ENCODE data around the gene TBCD. TPM values are rescaled to one million over a fixed set of nuclear protein-coding genes. Genes with fewer than 3 reads are reported as not detected.

Gene TBCD
- total and polyA plus RNA-seq, 9 of the 15 experiments (the other 6 are each of a cell fraction or from before 2014, with no cell fraction given): 8.9 to 98.5 (median 28.0) TPM

DNA sequence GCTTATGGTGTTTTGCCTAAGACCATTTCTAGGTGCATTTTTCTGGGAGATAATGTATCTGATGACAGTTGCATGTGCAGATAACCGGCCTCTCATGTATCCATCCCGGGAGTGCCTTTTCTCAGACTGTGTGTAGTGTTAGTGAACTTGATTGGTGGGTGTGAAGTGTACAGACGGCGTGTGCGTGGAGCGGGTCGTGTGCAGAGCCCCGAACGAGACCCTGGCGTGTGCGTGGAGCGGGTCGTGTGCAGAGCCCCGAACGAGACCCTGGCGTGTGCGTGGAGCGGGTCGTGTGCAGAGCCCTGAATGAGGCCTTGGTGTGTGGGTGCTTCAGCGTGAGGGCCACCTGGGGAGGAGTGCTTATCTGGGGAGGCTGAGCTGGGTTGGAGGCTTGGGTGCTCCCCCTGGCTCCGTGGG is 116.9 kb downstream of the TBCD start (continued):
- TF ChIP-seq, protein P1, sequence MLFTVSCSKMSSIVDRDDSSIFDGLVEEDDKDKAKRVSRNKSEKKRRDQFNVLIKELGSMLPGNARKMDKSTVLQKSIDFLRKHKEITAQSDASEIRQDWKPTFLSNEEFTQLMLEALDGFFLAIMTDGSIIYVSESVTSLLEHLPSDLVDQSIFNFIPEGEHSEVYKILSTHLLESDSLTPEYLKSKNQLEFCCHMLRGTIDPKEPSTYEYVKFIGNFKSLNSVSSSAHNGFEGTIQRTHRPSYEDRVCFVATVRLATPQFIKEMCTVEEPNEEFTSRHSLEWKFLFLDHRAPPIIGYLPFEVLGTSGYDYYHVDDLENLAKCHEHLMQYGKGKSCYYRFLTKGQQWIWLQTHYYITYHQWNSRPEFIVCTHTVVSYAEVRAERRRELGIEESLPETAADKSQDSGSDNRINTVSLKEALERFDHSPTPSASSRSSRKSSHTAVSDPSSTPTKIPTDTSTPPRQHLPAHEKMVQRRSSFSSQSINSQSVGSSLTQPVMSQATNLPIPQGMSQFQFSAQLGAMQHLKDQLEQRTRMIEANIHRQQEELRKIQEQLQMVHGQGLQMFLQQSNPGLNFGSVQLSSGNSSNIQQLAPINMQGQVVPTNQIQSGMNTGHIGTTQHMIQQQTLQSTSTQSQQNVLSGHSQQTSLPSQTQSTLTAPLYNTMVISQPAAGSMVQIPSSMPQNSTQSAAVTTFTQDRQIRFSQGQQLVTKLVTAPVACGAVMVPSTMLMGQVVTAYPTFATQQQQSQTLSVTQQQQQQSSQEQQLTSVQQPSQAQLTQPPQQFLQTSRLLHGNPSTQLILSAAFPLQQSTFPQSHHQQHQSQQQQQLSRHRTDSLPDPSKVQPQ (CRISPR knock-in tag; IDR thresholded peaks at IDR 0.05; ENCODE audit: borderline replicate concordance): no peak
- TF ChIP-seq NFE2 (IDR thresholded peaks at IDR 0.05; ENCODE audit: low read depth): no peak
- TF ChIP-seq, protein P2, sequence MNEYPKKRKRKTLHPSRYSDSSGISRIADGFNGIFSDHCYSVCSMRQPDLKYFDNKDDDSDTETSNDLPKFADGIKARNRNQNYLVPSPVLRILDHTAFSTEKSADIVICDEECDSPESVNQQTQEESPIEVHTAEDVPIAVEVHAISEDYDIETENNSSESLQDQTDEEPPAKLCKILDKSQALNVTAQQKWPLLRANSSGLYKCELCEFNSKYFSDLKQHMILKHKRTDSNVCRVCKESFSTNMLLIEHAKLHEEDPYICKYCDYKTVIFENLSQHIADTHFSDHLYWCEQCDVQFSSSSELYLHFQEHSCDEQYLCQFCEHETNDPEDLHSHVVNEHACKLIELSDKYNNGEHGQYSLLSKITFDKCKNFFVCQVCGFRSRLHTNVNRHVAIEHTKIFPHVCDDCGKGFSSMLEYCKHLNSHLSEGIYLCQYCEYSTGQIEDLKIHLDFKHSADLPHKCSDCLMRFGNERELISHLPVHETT (CRISPR knock-in tag; conservative IDR thresholded peaks at IDR 0.05 in 1 of 2, IDR thresholded peaks at IDR 0.05 in 1 of 2): peak in 1 of 2 experiments; percentile 45; a peak in 1 of 4 replicates
- TF ChIP-seq, protein P3, sequence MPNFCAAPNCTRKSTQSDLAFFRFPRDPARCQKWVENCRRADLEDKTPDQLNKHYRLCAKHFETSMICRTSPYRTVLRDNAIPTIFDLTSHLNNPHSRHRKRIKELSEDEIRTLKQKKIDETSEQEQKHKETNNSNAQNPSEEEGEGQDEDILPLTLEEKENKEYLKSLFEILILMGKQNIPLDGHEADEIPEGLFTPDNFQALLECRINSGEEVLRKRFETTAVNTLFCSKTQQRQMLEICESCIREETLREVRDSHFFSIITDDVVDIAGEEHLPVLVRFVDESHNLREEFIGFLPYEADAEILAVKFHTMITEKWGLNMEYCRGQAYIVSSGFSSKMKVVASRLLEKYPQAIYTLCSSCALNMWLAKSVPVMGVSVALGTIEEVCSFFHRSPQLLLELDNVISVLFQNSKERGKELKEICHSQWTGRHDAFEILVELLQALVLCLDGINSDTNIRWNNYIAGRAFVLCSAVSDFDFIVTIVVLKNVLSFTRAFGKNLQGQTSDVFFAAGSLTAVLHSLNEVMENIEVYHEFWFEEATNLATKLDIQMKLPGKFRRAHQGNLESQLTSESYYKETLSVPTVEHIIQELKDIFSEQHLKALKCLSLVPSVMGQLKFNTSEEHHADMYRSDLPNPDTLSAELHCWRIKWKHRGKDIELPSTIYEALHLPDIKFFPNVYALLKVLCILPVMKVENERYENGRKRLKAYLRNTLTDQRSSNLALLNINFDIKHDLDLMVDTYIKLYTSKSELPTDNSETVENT (CRISPR knock-in tag; IDR thresholded peaks at IDR 0.05): no peak
- no peak for TF ChIP-seq BRCA1 (IDR thresholded peaks at IDR 0.05)
- TF ChIP-seq BRCA1 (CRISPR knock-in tag; IDR thresholded peaks at IDR 0.05): no peak
- TF ChIP-seq, protein P4, sequence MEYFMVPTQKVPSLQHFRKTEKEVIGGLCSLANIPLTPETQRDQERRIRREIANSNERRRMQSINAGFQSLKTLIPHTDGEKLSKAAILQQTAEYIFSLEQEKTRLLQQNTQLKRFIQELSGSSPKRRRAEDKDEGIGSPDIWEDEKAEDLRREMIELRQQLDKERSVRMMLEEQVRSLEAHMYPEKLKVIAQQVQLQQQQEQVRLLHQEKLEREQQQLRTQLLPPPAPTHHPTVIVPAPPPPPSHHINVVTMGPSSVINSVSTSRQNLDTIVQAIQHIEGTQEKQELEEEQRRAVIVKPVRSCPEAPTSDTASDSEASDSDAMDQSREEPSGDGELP (CRISPR knock-in tag; IDR thresholded peaks at IDR 0.05; ENCODE audit: borderline replicate concordance): peak; percentile 20; the same call in 1 of the 2 replicates
- no peak for TF ChIP-seq ZNF347 (CRISPR knock-in tag; IDR thresholded peaks at IDR 0.05; ENCODE audit: low read depth)
- peak; percentile 55 for TF ChIP-seq GATA2 (CRISPR knock-in tag; IDR thresholded peaks at IDR 0.05)
- 0 out of 2 replicates have a peak, but pooled peaks have one; percentile 20 for TF ChIP-seq SMARCC2 (IDR thresholded peaks at IDR 0.05; ENCODE audit: low read depth)
- peak; percentile 52; the same call in 1 of the 2 replicates for TF ChIP-seq FOXM1 (IDR thresholded peaks at IDR 0.05; ENCODE audit: low read depth)
- TF ChIP-seq FOXM1 (CRISPR knock-in tag; IDR thresholded peaks at IDR 0.05; ENCODE audit: low read depth): no peak
- TF ChIP-seq, protein P5, sequence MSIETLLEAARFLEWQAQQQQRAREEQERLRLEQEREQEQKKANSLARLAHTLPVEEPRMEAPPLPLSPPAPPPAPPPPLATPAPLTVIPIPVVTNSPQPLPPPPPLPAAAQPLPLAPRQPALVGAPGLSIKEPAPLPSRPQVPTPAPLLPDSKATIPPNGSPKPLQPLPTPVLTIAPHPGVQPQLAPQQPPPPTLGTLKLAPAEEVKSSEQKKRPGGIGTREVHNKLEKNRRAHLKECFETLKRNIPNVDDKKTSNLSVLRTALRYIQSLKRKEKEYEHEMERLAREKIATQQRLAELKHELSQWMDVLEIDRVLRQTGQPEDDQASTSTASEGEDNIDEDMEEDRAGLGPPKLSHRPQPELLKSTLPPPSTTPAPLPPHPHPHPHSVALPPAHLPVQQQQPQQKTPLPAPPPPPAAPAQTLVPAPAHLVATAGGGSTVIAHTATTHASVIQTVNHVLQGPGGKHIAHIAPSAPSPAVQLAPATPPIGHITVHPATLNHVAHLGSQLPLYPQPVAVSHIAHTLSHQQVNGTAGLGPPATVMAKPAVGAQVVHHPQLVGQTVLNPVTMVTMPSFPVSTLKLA (conservative IDR thresholded peaks at IDR 0.05): 0 out of 4 replicates have a peak, but pooled peaks of 1 of the 2 experiments have one; percentile 45
- peak; percentile 59; the same call in 1 of the 2 replicates for TF ChIP-seq ZEB2 (IDR thresholded peaks at IDR 0.05)
- TF ChIP-seq ARHGAP35 (IDR thresholded peaks at IDR 0.05; ENCODE audit: partially characterized antibody): no peak
- TF ChIP-seq, protein P6, sequence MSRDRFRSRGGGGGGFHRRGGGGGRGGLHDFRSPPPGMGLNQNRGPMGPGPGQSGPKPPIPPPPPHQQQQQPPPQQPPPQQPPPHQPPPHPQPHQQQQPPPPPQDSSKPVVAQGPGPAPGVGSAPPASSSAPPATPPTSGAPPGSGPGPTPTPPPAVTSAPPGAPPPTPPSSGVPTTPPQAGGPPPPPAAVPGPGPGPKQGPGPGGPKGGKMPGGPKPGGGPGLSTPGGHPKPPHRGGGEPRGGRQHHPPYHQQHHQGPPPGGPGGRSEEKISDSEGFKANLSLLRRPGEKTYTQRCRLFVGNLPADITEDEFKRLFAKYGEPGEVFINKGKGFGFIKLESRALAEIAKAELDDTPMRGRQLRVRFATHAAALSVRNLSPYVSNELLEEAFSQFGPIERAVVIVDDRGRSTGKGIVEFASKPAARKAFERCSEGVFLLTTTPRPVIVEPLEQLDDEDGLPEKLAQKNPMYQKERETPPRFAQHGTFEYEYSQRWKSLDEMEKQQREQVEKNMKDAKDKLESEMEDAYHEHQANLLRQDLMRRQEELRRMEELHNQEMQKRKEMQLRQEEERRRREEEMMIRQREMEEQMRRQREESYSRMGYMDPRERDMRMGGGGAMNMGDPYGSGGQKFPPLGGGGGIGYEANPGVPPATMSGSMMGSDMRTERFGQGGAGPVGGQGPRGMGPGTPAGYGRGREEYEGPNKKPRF (IDR thresholded peaks at IDR 0.05; ENCODE audit: low read depth, low read length): no peak
